Hematopoietic multipotent progenitor cell treated with erythropoietin and hydrocortisone succinate and interleukin-3 and kit ligand, for 4 days (in vitro differentiated cells): Measurements from ENCODE around the gene ATP6V1B1.
A peak's percentile ranks its signal among the peaks of the same experiment; 100 is the strongest.

ENCODE experiments used
- DNase-seq: peaks from one replicate; pipeline ENCODE4 v3.0.0-alpha.2; 2015

The ATP6V1B1 gene

GRCh38 chr2:70947556-70948184, 12.0 kb downstream of the ATP6V1B1 start:
- DNase-seq: peak; percentile 33

GRCh38 chr2:70948337-70949003, 12.8 kb downstream of the ATP6V1B1 start:
- peak; percentile 86 for DNase-seq

- DNase-seq: no peak
Measured at GRCh38 chr2:70949086-70949485, 13.4 kb downstream of the ATP6V1B1 start.

GRCh38 chr2:70954886-70955285, 19.2 kb downstream of the ATP6V1B1 start:
- DNase-seq: no peak

GRCh38 chr2:70956141-70956540, 20.4 kb downstream of the ATP6V1B1 start:
- no peak for DNase-seq

- DNase-seq: no peak
Measured at GRCh38 chr2:70957798-70958197, 22.1 kb downstream of the ATP6V1B1 start.

- no peak for DNase-seq
Measured at GRCh38 chr2:70958759-70959158, 23.1 kb downstream of the ATP6V1B1 start.

GRCh38 chr2:70959271-70959761, 23.6 kb downstream of the ATP6V1B1 start:
- DNase-seq: no peak

- no peak for DNase-seq
Measured at GRCh38 chr2:70959851-70960832, 24.4 kb downstream of the ATP6V1B1 start.

GRCh38 chr2:70960833-70961647, 25.3 kb downstream of the ATP6V1B1 start:
- DNase-seq: no peak

GRCh38 chr2:70961648-70961994, 25.9 kb downstream of the ATP6V1B1 start:
- DNase-seq: no peak

- DNase-seq: no peak
Measured at GRCh38 chr2:70962211-70962884, 26.6 kb downstream of the ATP6V1B1 start.

GRCh38 chr2:70962885-70963878, 27.5 kb downstream of the ATP6V1B1 start:
- DNase-seq: no peak

GRCh38 chr2:70964133-70964532, 28.4 kb downstream of the ATP6V1B1 start:
- no peak for DNase-seq

GRCh38 chr2:70964596-70965386, 29.1 kb downstream of the ATP6V1B1 start:
- peak; percentile 87 for DNase-seq

GRCh38 chr2:70965506-70965905, 29.8 kb downstream of the ATP6V1B1 start:
- DNase-seq: no peak

- DNase-seq: no peak
Measured at GRCh38 chr2:70966681-70967080, 31.0 kb downstream of the ATP6V1B1 start.

- DNase-seq: no peak
Measured at GRCh38 chr2:70967189-70967588, 31.5 kb downstream of the ATP6V1B1 start.

- no peak for DNase-seq
Measured at GRCh38 chr2:70974592-70974991, 38.9 kb downstream of the ATP6V1B1 start.

- DNase-seq: peak; percentile 25
Measured at GRCh38 chr2:70975237-70975636, 39.5 kb downstream of the ATP6V1B1 start.
